HG02852 (cell line): ENCODE data around the gene NDST4.
"Not testable (repeated sequence)": the region's sequence is repeated elsewhere in the genome, so short reads cannot be mapped to it uniquely, and the experiment has no call there.

ENCODE experiments used
- ATAC-seq: cut with Tn5 transposase; IDR thresholded peaks from one replicate; pipeline ENCODE4 v1.9.1; 2021; ENCODE audit warnings: mild to moderate bottlenecking, moderate library complexity; ENCODE audit not compliant: unreplicated experiment

Gene NDST4

DNA sequence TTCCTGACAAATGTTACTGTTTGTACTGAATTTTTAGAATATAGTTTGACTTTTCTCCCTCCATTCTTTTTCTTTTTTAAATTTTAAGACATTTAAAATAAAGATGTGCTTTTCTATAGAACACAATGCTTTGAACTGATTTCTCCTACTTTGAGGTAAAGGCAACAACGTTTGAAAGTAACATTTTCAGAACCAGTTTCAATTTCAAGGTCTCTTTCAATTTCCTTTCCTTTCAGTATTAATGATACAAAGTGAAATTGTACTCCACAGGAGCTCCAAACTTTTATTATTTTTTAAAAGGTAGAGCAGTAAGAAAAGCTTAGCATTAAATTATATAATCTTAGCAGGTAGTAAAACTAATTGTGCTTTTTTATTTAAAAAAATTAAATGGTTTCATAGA lies 54.9 kb downstream of the NDST4 start:
- no peak for ATAC-seq

DNA sequence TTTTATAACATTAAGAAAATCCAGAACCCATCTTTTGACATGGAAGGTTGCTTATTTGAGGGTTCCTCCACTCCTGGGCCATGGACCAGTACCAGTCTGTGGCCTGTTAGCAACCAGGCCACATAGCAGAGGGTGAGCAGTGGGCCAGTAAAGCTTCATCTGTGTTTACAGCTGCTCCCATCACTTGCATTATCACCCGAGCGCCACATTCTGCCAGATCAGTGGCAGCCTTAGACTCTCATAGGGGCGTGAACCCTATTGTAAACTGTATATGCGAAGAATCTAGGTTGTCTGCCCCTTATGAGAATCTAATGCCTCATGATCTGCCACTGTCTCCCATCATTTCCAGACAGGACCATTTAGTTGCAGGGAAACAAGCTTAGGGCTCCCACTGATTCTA lies 58.6 kb downstream of the NDST4 start:
- no peak for ATAC-seq

DNA sequence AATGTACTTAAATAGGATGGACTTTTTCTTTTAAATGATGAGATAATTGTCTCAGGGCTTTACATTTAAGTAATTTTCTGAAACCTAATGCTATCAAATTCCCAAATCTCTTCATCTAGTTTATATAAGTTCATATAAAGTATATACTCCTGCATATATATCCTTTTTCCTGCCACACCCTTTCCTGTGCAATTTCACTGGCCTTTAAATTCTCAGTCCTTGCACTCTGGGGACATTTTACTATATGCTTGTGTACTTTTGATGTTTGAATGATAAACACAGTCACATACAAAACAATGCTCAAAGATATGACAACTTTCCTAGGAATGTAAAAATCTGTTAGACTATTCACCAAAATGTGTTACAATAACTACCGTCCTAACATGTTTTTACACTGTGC lies 60.1 kb downstream of the NDST4 start:
- no peak for ATAC-seq

DNA sequence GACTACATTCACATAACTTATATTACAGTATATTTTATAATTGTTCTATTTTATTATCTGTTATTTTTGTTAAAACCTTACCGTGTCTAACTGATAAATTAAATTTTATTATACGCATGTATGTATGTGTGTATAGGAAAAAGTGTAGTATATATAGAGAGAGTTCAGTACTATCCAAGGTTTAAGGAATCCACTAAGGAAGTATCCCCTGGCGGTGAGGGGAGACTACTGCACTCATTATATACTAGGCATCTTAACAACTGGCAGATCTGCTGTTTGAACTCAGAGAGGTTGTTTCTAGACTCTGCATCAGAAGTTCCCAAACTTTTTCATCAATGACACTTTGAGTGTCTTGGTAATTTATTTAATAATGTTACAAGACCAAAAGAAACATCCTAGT lies 70.9 kb downstream of the NDST4 start:
- peak; percentile 63 for ATAC-seq

DNA sequence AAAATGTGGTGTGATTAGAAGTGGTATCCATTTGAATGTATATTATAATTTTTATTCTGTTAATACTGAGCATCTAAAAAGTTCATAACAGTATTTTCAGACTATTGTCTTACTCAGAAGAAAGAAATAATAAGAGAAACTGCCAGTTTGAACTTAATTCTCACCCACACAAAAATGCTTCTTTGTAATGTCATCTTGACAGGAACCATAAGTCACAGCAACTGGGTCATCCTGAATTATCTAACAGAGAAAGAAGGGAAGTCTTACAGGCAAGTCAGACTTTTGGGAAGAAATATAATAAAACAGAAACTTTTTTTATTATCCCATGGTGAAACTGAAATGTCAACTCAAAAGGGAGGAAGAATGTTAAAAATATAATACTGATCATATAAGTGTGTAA lies 83.1 kb downstream of the NDST4 start:
- no peak for ATAC-seq

DNA sequence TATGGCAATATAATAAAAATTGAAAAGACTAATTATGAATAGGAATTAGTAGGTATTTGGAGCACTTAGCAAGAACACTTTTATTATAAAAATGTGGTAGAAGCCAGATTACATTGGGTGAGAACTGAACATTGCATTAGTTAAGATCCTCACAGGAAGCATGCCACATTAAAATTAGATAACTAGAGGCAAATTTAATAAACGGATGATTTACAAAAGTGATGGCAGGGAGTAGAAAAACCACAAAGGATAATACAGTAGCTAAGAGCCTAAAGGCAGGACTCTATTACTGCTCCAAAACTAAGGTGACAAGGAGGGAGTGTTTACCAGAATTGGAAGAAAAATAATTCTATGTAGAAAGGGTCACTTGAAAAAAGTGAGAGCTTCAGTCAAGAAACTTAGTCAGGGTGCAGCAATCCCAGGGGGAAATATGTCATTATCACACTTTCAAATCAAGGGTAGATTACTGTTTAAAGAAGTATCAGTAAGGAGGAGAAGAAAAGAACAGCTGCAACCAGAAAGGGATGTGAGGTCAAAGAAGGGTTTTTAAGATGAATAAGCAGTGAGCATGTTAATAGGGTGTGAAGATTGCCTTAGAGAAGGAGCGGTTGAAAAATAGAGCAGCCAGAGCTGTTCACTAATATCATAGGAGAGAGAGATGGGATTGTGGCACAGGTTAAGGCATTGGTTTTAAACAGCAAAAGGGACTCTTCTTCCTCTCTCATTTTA lies 84.6 kb downstream of the NDST4 start:
- no peak for ATAC-seq

DNA sequence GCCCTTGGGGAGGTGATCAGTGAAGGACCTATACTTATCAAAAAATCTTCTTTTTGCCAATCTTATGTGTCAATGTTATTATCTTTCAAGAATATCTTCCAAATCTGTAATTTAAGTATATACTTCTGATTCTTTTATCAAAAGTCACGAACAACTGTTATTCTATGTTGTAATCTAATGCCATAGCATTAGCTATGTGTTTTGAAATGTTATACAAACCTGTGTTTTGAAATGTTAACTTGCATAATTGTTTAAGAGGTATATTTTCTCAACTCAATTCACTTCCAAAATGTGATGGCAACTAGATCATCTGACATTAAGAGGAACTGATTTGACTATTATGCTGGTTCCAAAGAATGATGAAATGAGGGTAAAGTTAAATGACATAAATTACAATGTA lies 113.5 kb downstream of the NDST4 start:
- no peak for ATAC-seq

DNA sequence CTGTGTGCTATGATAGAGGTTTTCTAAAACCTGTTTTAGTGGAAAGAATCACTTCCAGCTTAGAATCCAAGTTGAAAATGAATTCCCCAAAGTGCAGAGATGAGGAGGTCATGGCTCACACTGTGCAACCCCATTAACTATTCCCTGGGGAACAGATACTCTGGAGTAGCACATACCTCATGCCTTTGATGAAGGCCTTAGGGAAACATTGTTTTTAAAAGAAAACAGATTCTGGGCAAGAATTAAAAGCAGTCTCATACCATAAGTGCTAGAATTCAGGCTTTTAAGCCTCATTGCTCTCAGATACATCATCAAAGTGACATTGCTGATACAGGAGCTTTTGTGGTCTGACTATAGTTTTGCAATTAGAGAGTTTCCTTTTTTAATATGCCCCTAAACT lies 115.1 kb downstream of the NDST4 start:
- no peak for ATAC-seq

DNA sequence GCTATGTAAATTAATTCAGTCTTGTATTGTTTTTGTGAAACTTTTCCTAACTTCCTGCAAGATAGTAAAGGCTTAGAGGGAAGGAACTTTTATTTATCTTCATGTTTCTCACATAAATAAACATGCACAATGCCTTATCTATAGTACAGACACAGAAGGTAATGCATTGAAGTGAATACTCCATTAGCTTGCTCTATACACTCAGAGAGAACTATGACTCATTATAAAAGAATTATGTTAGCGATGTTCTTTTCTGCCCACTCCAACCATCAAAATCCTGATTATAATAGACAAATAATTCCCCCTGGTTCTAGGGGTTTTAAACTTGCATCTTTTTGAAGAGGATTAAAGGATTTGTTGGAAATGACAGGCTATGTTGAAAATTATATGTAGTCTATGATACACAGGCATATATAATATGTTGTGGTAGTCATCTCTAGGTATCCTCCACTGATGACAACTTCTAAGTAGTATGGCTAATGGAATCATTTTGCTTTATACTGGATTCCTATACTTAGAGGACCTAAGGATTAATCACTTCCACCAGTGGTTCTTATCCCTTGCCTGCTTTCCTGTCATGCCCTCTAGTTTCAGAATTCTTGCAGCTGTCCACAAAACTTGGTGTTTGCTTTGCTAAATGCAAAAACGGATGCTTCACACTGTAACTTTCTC lies 115.7 kb downstream of the NDST4 start:
- no peak for ATAC-seq

DNA sequence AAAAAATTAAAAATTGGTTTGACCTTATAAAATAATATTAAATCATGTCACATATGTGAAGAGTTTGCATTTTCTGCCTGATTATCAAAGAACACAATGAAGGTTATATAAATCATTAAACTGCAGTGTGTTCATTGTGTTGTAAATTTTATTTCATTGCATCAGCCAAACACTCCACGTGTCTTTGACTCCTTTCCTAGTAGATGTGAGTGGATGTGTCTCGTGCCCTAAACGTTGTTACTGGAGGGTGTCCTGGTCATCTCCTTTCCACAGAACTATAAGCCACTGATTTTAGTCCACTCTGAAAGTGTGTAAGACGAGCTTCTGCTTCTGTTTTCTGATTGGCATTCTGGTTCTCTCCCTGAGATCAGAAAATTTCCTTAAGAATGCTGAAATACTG lies 127.3 kb downstream of the NDST4 start:
- no peak for ATAC-seq

DNA sequence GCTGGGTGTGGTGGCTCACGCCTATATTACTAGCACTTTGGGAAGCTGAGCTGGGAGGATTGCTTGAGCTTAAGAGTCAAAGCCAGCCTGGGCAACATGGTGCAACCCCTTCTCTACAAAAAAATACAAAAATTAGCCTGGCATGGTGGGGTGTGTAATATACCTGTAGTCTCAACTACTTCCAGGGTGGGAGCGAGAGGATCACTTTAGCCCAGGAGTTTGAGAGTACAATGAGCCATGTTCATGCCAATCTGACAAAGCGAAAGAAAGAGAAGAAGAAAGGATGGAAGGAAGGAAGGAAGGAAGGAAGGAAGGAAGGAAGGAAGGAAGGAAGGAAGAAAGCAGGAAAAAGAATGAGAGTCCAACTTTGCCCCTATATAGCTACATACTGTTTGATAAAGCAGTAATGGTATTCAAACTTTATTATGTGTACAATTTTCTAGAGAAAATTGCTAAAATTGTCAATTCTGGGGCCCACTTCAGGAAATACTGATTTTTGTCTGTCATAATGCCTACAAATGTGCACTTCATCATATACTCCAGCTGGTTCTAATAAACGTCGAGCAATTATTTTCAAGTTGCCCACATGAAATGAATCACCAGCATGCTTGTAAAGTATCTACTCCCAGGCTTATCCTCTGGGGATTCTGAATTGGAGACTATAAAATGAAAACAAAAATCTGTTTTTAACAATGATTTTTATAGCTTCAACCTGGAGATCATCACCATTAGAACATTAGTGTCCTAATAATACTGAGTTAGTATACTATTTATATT lies 132.3 kb downstream of the NDST4 start:
- ATAC-seq = no peak

DNA sequence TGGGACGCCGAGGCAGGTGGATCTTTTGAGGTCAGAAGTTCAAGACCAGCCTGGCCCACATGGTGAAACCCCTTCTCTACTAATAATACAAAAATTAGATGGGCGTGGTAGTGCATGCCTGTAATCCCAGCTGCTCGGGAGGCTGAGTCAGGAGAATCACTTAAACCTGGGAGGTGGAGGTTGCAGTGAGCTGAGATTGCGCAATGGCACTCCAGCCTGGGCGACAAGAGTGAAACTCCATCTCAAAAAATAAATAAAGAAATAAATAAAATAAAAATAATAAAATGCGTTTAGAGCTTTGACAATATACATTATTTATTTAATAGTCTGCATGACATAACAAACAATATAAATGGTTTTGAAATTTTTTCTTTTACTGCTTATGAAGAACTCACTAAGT lies 133.0 kb downstream of the NDST4 start:
- not testable (repeated sequence) for ATAC-seq

DNA sequence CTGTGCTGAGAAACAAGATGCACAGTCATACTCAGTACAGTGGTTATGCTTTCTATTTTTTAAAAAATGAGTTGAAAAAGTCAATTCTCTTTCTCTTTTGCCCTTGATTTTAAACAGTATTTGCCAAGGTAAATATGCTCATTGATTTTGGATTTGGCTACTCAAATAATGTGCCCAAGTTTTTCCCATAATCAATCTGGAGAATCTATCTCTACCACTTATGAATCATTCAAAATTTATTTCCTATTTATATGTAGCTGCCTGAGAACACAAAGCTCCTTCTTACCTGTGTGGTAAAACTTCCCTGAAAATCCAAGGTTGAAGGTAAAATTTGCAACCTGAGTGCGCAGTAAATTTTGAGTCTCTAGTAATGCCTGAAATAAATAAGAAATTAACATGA lies 136.5 kb downstream of the NDST4 start:
- no peak for ATAC-seq

DNA sequence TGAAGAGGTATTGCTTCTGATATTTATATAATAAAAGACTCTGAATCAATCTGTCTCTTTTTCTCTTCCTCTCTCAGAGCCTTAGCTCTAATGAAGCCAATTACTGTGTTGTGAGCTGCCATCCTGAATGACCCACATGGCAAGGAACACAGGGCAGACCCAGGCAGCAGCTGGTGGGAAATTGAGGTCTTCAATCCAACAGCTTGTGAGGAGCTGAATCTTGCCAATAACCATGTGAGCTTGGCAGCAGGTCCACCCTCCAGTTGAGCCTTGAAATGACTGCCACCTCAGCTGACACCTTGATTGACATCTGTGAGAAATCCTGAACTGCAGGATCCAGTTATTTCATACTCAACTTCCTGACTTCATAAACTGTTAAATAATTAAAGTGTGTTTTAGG lies 149.4 kb downstream of the NDST4 start:
- no peak for ATAC-seq

DNA sequence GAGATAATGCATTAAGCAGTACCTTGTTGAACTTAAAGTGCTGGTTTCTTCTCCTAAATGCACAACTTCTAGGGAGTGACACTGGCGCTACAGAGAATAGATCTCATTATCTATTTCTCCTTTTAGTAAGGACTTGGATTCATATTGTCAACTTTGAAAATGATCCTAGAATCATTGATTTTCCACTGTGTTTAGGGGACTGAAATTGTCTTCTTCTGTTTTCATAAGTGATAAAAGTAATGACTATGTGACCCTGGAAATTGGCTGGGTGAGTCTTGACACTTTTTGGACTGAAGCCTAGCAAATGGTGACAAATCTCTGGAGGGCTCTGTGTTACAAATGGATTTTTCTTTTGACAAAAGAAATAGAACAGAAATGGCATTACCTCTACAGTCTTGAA lies 167.8 kb downstream of the NDST4 start:
- no peak for ATAC-seq

DNA sequence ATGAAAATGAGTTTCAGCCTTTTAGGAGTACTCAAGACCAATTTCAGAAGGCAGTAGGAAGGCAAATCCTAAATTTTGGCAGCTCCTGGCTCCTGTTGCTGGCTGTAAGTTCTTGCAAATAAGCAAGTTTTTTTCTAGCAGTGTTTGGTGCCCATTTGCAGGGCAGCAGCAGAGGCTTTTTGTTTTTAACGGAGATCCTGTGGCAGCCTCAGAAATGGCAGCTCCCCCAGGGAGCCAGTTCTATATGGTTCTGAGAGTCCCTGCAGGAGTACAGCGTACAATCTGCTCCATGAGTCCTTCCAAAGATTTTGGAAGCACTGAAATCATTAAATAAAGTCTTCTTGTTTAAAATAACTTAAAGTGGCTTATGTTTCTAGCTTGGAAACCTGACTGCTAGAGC lies 171.9 kb downstream of the NDST4 start:
- no peak for ATAC-seq

DNA sequence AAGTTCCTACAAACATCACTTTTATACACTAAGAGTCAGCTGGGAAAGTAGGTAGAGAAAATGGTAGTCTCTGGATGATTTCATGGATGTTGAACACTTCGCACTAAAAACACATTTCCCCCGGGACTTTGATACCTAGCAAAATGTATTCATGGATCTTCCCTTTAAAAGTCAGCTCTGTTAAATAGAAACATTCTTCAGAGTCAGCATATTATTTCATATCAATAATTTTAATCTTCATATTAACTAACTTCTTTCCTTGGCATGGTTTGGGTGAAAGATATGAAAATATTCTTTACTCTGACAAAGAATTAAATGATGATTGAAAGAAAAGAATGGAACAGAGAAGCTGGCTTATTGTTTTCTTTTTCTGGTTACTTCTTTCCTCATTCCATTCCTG lies 185.5 kb downstream of the NDST4 start:
- no peak for ATAC-seq

DNA sequence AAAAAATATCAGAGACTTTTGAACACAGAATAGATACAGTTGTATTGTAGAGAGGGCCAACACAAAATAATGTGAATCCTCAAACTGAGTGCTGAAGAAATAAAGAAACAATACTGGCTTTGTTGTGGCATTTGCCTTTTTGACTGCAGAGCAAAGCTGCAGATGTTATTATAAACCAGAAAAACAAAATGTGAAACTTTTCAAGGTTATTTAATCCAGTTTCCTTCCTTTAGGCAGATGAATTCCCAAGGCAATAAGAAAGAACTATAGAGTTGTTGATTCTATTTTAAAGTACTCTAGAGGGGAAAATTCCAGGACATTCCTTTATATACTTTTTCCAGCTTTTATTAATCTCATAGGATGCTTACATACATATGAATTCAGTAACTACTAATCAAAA lies 186.8 kb downstream of the NDST4 start:
- no peak for ATAC-seq

DNA sequence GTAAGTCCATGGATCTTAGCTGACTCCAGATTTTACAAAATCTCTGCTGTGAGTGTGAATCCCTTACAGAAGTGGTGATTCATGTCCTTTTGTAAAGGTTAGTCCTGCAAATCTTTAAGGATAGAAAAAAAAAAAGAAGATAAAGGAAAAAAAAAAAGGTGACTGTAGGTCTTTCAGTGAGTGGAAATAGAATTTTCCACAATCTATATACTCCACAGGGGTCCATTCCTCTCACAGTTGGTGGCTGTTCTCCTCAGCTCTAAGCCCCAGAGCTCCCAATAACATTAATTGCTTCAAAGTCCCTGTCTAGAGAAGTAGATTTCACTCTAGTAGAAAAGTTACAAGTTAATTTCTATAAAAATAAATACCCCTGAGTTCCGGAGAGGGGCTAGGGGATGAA lies 189.1 kb downstream of the NDST4 start:
- ATAC-seq = no peak

DNA sequence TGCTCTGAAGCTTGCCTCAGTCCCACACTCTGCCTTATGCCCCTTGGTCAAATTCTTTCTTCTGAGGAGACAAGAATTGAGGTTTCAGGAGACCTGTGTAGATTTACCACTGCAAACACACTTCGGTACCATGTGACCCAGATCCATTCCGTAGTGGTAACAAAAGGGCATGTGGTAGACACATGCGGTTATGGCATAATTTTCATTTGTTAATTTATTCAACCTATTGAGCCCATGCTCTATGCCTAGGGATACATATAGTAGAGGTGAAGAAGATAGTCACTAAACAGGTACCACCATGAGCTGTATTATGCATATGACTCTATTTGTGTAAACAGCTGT lies 190.9 kb downstream of the NDST4 start:
- no peak for ATAC-seq

DNA sequence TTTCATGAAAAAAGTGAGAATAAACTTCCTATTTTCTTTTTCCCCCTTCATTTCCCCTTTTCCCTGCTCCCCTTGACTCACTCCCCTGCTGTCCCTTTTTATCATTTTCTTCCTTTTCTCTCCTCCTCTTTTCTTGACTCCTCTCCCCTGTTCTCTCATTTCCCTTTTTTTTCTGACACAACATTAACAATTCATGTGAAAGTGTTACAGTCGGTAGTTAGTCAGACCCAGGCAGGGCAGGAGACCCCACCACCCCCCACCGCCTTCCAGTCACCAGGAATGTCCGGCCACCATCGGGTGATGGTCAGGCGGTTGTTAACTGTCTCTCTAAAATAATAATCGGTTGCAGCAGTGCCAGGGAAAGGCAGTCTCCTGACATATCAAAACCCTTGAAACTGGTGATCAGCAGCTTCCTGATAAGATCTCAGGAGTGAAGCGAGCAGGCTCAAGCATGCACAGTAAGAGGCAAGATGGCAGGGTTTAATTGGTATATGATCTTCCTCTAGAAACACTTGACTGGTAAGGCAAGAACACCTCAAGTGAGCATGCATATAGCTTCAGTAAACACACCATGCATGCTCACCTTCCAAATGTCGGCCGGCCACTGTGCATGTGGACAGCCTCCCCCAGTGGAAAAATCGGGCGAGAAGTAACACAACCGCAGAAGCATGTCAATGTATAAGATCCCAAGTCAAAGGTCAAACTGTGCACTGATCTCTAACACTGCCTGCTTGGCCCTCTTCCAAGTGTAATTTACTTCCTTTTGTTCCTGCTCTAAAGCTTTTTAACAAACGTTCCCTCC lies 191.4 kb downstream of the NDST4 start:
- ATAC-seq = no peak
